Fibroblast of villous mesenchyme (primary cell): ENCODE results near the gene SULT2A1. TPM values are rescaled to one million over a fixed set of nuclear protein-coding genes. Genes with fewer than 3 reads are reported as not detected.
"Not testable (repeated sequence)": the region's sequence is repeated elsewhere in the genome, so short reads cannot be mapped to it uniquely, and the experiment has no call there.

Experiments used
- DNase-seq: peaks from one replicate; pipeline ENCODE4 v3.0.0-alpha.2; 2010; ENCODE audit warnings: low read depth
- H3K4me3 ChIP-seq: 2 replicates; pipeline ENCODE4 v1.5.1; 2011; ENCODE audit warnings: low read depth, mild to moderate bottlenecking, low read length
- total RNA-seq: library from RNA; depleted of rRNA; stranded (reverse); fragments of >200 nt; gene quantifications from 2 replicates; pipeline ENCODE4 v1.2.3, GENCODE V29; 2012
- TF ChIP-seq, protein P1 (sequence below): IDR thresholded peaks from 2 replicates; pipeline ENCODE4 v1.5.1; 2012; ENCODE audit warnings: low read depth, mild to moderate bottlenecking, low read length; ENCODE audit not compliant: insufficient read depth

The SULT2A1 gene
- total RNA-seq, 1 donor, result not detected

DNA sequence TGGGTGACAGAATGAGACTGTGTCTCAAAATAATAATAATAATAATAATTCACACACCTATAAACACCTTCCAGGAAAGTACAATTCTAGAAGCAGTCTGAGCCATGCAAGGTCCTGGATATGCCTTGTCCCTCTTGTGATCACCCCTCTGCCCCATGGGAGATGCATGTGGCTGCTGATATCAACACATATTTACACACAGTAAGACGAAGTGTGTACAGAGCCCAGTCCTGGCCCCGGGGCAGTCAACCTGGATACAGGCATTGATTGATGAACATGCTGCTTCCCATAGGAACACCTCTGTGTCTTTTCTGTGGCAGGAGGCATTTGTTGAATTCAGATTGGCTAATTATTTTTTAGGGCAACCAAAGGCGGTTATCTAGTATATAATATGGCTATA lies 3.2 kb downstream of the SULT2A1 start:
- TF ChIP-seq, protein P1, sequence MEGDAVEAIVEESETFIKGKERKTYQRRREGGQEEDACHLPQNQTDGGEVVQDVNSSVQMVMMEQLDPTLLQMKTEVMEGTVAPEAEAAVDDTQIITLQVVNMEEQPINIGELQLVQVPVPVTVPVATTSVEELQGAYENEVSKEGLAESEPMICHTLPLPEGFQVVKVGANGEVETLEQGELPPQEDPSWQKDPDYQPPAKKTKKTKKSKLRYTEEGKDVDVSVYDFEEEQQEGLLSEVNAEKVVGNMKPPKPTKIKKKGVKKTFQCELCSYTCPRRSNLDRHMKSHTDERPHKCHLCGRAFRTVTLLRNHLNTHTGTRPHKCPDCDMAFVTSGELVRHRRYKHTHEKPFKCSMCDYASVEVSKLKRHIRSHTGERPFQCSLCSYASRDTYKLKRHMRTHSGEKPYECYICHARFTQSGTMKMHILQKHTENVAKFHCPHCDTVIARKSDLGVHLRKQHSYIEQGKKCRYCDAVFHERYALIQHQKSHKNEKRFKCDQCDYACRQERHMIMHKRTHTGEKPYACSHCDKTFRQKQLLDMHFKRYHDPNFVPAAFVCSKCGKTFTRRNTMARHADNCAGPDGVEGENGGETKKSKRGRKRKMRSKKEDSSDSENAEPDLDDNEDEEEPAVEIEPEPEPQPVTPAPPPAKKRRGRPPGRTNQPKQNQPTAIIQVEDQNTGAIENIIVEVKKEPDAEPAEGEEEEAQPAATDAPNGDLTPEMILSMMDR, result no peak
- DNase-seq, result no peak

DNA sequence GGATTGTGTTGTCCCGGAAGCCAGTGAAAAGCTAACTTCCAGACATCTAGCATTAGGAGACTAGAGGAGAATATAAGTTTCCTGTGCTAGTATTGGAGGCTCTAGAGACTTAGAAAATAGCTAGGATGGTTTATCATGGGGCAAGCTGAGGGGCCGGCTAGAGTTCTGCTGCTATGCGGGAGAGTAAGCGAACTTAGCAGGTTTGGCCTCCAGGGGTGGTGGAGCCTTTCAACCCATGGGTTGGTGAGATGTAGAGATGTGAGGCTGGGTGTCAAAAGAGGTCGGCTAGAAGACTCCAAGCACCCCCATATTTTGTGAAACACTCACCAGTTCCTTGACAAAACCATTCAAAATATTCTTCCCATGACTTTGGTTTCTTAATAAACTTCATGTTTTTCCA lies 4.4 kb downstream of the SULT2A1 start:
- TF ChIP-seq, protein P1, result no peak
- H3K4me3 ChIP-seq, result no peak overlapping the region
- DNase-seq, result no peak

More for the DNA sequence above, 3.2 kb downstream of the SULT2A1 start:
- no peak overlapping the region for H3K4me3 ChIP-seq

DNA sequence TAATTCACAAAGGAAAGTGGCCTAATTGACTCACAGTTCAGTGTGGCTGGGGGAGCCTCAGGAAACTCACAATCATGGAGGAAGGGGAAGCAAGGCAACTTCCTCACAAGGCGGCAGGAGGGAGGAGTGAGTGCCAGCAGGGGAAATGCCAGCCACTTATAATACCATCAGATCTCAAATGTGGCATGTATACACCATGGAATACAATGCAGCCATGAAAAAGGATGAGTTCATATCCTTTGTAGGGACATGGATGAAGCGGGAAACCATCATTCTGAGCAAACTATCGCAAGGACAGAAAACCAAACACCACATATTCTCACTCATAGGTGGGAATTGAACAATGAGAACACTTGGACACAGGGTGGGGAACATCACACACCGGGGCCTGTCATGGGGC lies 6.7 kb downstream of the SULT2A1 start:
- not testable (repeated sequence) for DNase-seq, H3K4me3 ChIP-seq

DNA sequence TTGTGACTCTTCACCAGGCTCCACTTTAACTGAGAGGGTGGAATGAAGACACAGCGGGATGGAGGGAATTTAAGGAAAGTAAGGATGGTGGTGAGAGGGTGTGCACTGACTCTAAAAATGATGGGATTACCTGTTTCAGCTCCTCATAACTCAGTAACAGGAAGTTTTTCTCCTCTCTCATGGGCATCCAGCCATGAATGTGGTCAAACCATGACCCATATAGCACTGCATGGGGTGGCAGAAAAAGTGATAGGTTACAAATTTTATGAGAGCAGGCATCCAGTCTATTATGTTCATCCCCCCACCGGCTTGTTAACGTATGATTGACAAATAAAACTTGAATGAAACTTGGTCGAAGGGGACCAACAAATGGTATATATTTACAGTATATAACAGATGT lies 7.2 kb downstream of the SULT2A1 start:
- TF ChIP-seq, protein P1, result no peak
- DNase-seq, result no peak
- no peak overlapping the region for H3K4me3 ChIP-seq

DNA sequence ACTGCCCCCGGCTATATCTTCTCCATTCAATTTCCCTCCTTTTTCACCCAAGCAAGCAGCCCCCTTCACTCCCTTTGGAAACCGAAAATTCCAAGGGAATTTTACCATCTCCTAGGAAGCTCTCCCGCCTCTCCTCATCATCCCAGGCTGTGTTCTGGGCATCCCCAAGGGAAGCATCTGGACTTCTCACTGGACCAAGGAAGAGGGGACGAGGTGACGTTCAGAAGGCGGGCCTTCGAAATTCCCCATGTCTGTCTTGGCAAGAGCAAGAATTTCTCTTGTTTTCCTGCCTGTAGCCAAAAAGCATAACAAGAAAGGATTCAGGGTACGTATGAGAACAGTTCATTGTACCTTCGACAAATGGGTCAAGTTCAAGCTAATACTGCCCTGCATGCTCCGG lies 20.9 kb downstream of the SULT2A1 start:
- TF ChIP-seq, protein P1, result no peak
- no peak for DNase-seq
- no peak overlapping the region for H3K4me3 ChIP-seq

DNA sequence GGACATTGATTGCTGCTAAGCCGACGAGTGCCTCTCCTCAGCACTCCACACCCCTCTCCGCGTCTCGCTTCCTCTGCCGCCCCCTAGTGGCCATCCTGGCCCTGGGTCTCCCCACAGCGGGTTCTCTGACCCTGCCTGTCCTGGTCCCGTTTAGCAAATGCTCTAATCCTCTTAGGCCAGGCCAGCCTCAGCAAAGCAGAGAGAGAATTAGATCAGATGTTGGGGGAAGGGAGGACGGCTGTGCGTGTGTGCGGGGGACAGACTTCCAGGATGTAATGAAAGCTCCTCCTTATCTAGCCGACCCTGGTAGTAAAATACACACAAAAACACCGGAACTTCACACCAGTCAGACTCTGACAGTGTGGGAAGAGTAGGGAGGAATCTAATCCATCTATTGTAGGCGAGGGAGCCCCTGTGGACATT lies 22.6 kb downstream of the SULT2A1 start:
- TF ChIP-seq, protein P1, result peak; percentile 98
- H3K4me3 ChIP-seq, result no peak overlapping the region
- DNase-seq, result peak; percentile 60

DNA sequence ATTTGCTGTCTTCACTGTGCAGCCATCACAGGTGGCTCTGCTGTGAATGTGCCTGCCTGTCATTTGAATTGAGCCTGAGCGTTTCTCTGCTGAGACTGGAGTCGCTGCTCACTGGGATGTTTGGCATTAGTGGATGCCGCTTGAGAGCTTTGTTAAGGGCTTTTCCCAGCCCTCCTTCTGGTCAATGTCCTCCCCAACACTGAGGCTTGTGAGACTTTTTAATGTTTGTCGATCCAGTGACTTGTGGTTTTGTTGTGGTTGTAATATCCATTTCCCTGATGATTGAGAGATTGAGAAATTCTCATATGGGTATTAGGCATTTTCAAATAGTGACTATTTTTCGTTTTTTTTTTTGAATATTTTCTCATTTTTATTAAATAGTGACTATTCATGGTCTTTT lies 24.5 kb downstream of the SULT2A1 start:
- DNase-seq, result no peak
- no peak overlapping the region for H3K4me3 ChIP-seq
- TF ChIP-seq, protein P1, result no peak
